ENCODE measurements around the gene HBZ.

GRCh38 chr16:164827-165538 lies 12.5 kb downstream of the HBZ start:
- TF ChIP-seq CTCF (IDR thresholded peaks at IDR 0.05) (no peak), EP300 (IDR thresholded peaks at IDR 0.05) (no peak)

Measured in sigmoid colon (tissue), 4 donors.